ENCODE results near the gene ZNF232.
"Not testable (repeated sequence)": the region's sequence is repeated elsewhere in the genome, so short reads cannot be mapped to it uniquely, and the experiment has no call there.

GRCh38 chr17:5129770-5130169 is 18.1 kb upstream of the ZNF232 start:
- not testable (repeated sequence) for TF ChIP-seq REST (IDR thresholded peaks at IDR 0.05); POLR2A (IDR thresholded peaks at IDR 0.05; ENCODE audit: low read length); SMC3 (IDR thresholded peaks at IDR 0.05); CTCF (IDR thresholded peaks at IDR 0.05); RFX5 (IDR thresholded peaks at IDR 0.05); HES2 (IDR thresholded peaks at IDR 0.05); BCL3 (IDR thresholded peaks at IDR 0.05); RAD21 (conservative IDR thresholded peaks at IDR 0.05 in 1 of 2, IDR thresholded peaks at IDR 0.05 in 1 of 2); PHF8 (IDR thresholded peaks at IDR 0.05; ENCODE audit: borderline replicate concordance, low read depth); HOXA7 (CRISPR knock-in tag; IDR thresholded peaks at IDR 0.05)

All from A549 (cell line).